ENCODE data around the gene PHF12. TPM values are rescaled to one million over a fixed set of nuclear protein-coding genes. Genes with fewer than 3 reads are reported as not detected.

Gene PHF12
- total RNA-seq, 1 donor from 2014 or later = 33.6 TPM

Small RNA genes within 50 kb of the gene (microRNA-seq; reads per million reads assigned to microRNA genes)
- not detected for gene MIR451B (ENCODE audit: borderline number of aligned reads)

Other genes with a start within 250 kb of the PHF12 start
- 1.4 to 2.3 TPM (median 2.0 TPM) in 3 replicates for gene PROCA1, start 239.6 kb downstream of the PHF12 start, total RNA-seq
- 128 to 132 TPM (median 131 TPM) in 3 replicates for gene RAB34, start 233.7 kb downstream of the PHF12 start, total RNA-seq
- gene RPL23A, start 231.5 kb downstream of the PHF12 start, total RNA-seq = 853 to 1,026 TPM (median 884 TPM) in 3 replicates
- 12.4 to 12.9 TPM (median 12.6 TPM) in 3 replicates for gene TLCD1, start 225.3 kb downstream of the PHF12 start, total RNA-seq
- 5.3 to 6.1 TPM (median 5.5 TPM) in 3 replicates for gene NEK8, start 222.7 kb downstream of the PHF12 start, total RNA-seq
- gene TRAF4, start 207.5 kb downstream of the PHF12 start, total RNA-seq = 68.0 to 76.3 TPM (median 73.3 TPM) in 3 replicates
- 18.5 to 22.7 TPM (median 21.0 TPM) in 3 replicates for gene FAM222B, start 108.7 kb downstream of the PHF12 start, total RNA-seq
- gene ERAL1, start 96.5 kb downstream of the PHF12 start, total RNA-seq = 31.2 to 40.5 TPM (median 31.8 TPM) in 3 replicates
- gene FLOT2, start 53.8 kb downstream of the PHF12 start, total RNA-seq = 46.6 to 74.1 TPM (median 65.8 TPM) in 3 replicates
- gene DHRS13, start 48.4 kb downstream of the PHF12 start, total RNA-seq = 4.4 to 6.0 TPM (median 5.8 TPM) in 3 replicates
- 0.35 to 0.46 TPM in 2 of 3 replicates, not detected in the other for gene SEZ6, start 54.5 kb upstream of the PHF12 start, total RNA-seq
- 1.5 to 2.3 TPM (median 2.2 TPM) in 3 replicates for gene PIPOX, start 91.6 kb upstream of the PHF12 start, total RNA-seq
- gene MYO18A, start 228.9 kb upstream of the PHF12 start, total RNA-seq = 24.4 to 30.0 TPM (median 26.1 TPM) in 3 replicates

Data from chondrocyte (in vitro differentiated cells).